PC-3 (cell line): ENCODE measurements around the gene NTS. TPM values are rescaled to one million over a fixed set of nuclear protein-coding genes. Genes with fewer than 3 reads are reported as not detected.

Source experiments
- ATAC-seq: fragments of 200-7000 bp; cut with Tn5 transposase; 2 replicates; pipeline ENCODE4 v1.9.1; 2020; ENCODE audit warnings: mild to moderate bottlenecking, moderate library complexity
- BruUV-seq: library from RNA; stranded (reverse); fragments of 400-500 nt; replicated peaks from 2 replicates; lab custom pipeline; 2021; lab: Mats Ljungman, UMichigan
- CTCF ChIA-PET: fragments of 300-600 bp; sonication (Branson Sonifier 250); formaldehyde crosslinking; loops from one replicate; lab custom pipeline; 2022; ENCODE audit warnings: antibody characterized with exemption; lab: Charles Lee
- POLR2A ChIA-PET: fragments of 300-600 bp; sonication (Branson Sonifier 250); formaldehyde crosslinking; loops from one replicate; lab custom pipeline; 2022; ENCODE audit warnings: antibody characterized with exemption; ENCODE audit not compliant: unreplicated experiment; lab: Charles Lee
- DNase-seq: peaks from one replicate; pipeline ENCODE4 v3.0.0-alpha.2; 2015
- H2AFZ ChIP-seq: fragments of 300-600 bp; sonication (generic); 2 replicates; pipeline ENCODE4 v1.6.0; 2016; ENCODE audit warnings: antibody characterized with exemption, low read length
- H3F3A ChIP-seq: fragments of 300-600 bp; sonication (generic); one replicate; pipeline ENCODE4 v1.6.0; 2017; ENCODE audit warnings: antibody characterized with exemption, low read length, control low read depth, mild to moderate bottlenecking; ENCODE audit not compliant: unreplicated experiment
- H3K27ac ChIP-seq: fragments of 300-600 bp; sonication (generic); 2 replicates; pipeline ENCODE4 v1.5.1; 2016; ENCODE audit warnings: mild to moderate bottlenecking, low read length
- H3K27me3 ChIP-seq: fragments of 300-600 bp; sonication (generic); 2 replicates; pipeline ENCODE4 v1.6.1; 2016; ENCODE audit warnings: low read length, mixed read lengths
- H3K36me3 ChIP-seq: fragments of 300-600 bp; sonication (generic); 2 replicates; pipeline ENCODE4 v1.6.1; 2016; ENCODE audit warnings: low read depth, mixed run types, low read length, mixed read lengths
- H3K4me1 ChIP-seq: fragments of 300-600 bp; sonication (generic); 2 replicates; pipeline ENCODE4 v1.5.1; 2016; ENCODE audit warnings: low read length; ENCODE audit not compliant: insufficient read depth
- H3K4me2 ChIP-seq: fragments of 300-600 bp; sonication (generic); 2 replicates; pipeline ENCODE4 v1.6.0; 2016; ENCODE audit warnings: low read length
- H3K4me3 ChIP-seq: fragments of 300-600 bp; sonication (generic); 2 replicates; pipeline ENCODE4 v1.5.1; 2016; ENCODE audit warnings: mild to moderate bottlenecking, low read length, mixed read lengths
- H3K79me2 ChIP-seq: fragments of 300-600 bp; sonication (generic); 2 replicates; pipeline ENCODE4 v1.6.1; 2017; ENCODE audit warnings: low read length, mixed read lengths
- H3K9ac ChIP-seq: fragments of 300-600 bp; sonication (generic); 2 replicates; pipeline ENCODE4 v1.6.0; 2016; ENCODE audit warnings: mild to moderate bottlenecking, low read length
- H3K9me2 ChIP-seq: fragments of 300-600 bp; sonication (generic); replicated peaks from 2 replicates; pipeline ENCODE4 v1.6.1; 2016; ENCODE audit warnings: mixed run types, low read length, mixed read lengths
- H3K9me3 ChIP-seq: fragments of 300-600 bp; sonication (generic); 2 replicates; pipeline ENCODE4 v1.6.1; 2016; ENCODE audit warnings: low read length, mixed read lengths
- H4K20me1 ChIP-seq: fragments of 300-600 bp; sonication (generic); 2 replicates; pipeline ENCODE4 v1.6.1; 2016; ENCODE audit warnings: low read length, mixed read lengths
- CTCF ChIP-seq: fragments of 300-600 bp; sonication (generic); conservative IDR thresholded peaks from 2 replicates; pipeline ENCODE4 v1.5.1; 2017; ENCODE audit warnings: antibody characterized with exemption, low read depth, mild to moderate bottlenecking, low read length
- EZH2 ChIP-seq: fragments of 300-600 bp; sonication (generic); IDR thresholded peaks from one replicate; pipeline ENCODE4 v1.6.1; 2017; ENCODE audit warnings: antibody characterized with exemption, mild to moderate bottlenecking, low read length; ENCODE audit not compliant: unreplicated experiment
- EZH2phosphoT487 ChIP-seq: fragments of 300-600 bp; sonication (generic); IDR thresholded peaks from 2 replicates; pipeline ENCODE4 v1.6.1; 2018; ENCODE audit warnings: mild to moderate bottlenecking, antibody characterized with exemption, low read length, borderline replicate concordance
- intact Hi-C: fragments of 100-400 bp; cut with micrococcal nuclease; formaldehyde crosslinking; loops from 2 replicates; pipeline ENCODE4 v1.9.0; 2023
- total RNA-seq: library from RNA; depleted of rRNA; stranded (reverse); fragments of >200 nt; gene quantifications from 2 replicates; pipeline ENCODE4 v1.2.3, GENCODE V29; 2014; rRNA removed

The NTS gene
- total RNA-seq, 1 experiment from 2014 or later: not detected

GRCh38 chr12:85927166-85927565 lies 53.1 kb downstream of the NTS start:
- H3K27me3 ChIP-seq: no peaks in the 10 kb centered on the region
- ChIA-PET POLR2A (no interaction called here), CTCF (no interaction called here)
- no peaks in the 10 kb centered on the region for H3K79me2 ChIP-seq
- no peak overlapping the region for H3K9ac ChIP-seq
- no TSS peak for BruUV-seq
- H4K20me1 ChIP-seq: no peaks in the 10 kb centered on the region
- H3K27ac ChIP-seq: no peak overlapping the region
- no peaks in the 10 kb centered on the region for H3K9me2 ChIP-seq
- no peaks in the 10 kb centered on the region for H3K36me3 ChIP-seq
- no peak for DNase-seq
- no peak for ATAC-seq
- no peaks in the 10 kb centered on the region for H3F3A ChIP-seq
- intact Hi-C loops: no loop called here
- no peak overlapping the region for H2AFZ ChIP-seq
- H3K4me1 ChIP-seq: no peaks in the 10 kb centered on the region
- H3K4me2 ChIP-seq: no peak overlapping the region
- H3K9me3 ChIP-seq: no peaks in the 10 kb centered on the region
- TF ChIP-seq CTCF: no peak
- TF ChIP-seq EZH2: no peak
- TF ChIP-seq EZH2phosphoT487: no peak
- no peak overlapping the region for H3K4me3 ChIP-seq

Other genes with a start within 250 kb of the NTS start
- 0.17 TPM in 1 of 2 replicates, not detected in the other for gene RASSF9, start 37.9 kb upstream of the NTS start, total RNA-seq